ENCODE results near the gene POU2AF2. TPM values are rescaled to one million over a fixed set of nuclear protein-coding genes. Genes with fewer than 3 reads are reported as not detected.

The POU2AF2 gene
- total RNA-seq, 1 donor from 2014 or later, result not detected

- Histone ChIP-seq H2AFZ (ENCODE audit: low read depth, low read length) (no peak overlapping the region), H3K9ac (ENCODE audit: low read length) (no peak overlapping the region), H3K27ac (ENCODE audit: low read depth, low read length) (no peak overlapping the region), H3K4me1 (ENCODE audit: insufficient read depth, low read length) (no peaks in the 10 kb centered on the region), H3K27me3 (ENCODE audit: insufficient read depth, low read length) (peaks cover 22% of the 10 kb centered on the region), H3K4me3 (ENCODE audit: insufficient read depth, low read depth, low read length) (no peak overlapping the region), H4K20me1 (ENCODE audit: insufficient read depth, low read length) (no peaks in the 10 kb centered on the region), H3K36me3 (ENCODE audit: insufficient read depth, low read length) (no peaks in the 10 kb centered on the region), H3K4me2 (ENCODE audit: low read length) (no peak overlapping the region), H3K9me3 (ENCODE audit: insufficient read depth, low read depth, low read length) (no peaks in the 10 kb centered on the region), H3K79me2 (ENCODE audit: insufficient read depth, low read length) (no peaks in the 10 kb centered on the region)
- Mint-ChIP-seq H3K36me3 (ENCODE audit: low read depth, unreplicated experiment) (no peaks in the 10 kb centered on the region), H3K27ac (ENCODE audit: unreplicated experiment) (no peak overlapping the region), H3K9me3 (ENCODE audit: unreplicated experiment) (no peaks in the 10 kb centered on the region), H3K27me3 (ENCODE audit: low read depth, unreplicated experiment) (peaks cover 32% of the 10 kb centered on the region), H3K4me1 (ENCODE audit: low read depth, unreplicated experiment) (no peaks in the 10 kb centered on the region), H3K4me3 (ENCODE audit: unreplicated experiment) (no peak overlapping the region)
- FAIRE-seq (no peak), DNase-seq (ENCODE audit: low read depth) (no peak)
- TF ChIP-seq EZH2 (IDR thresholded peaks at IDR 0.05; ENCODE audit: insufficient read depth, low read length) (no peak), CTCF (IDR thresholded peaks at IDR 0.05; ENCODE audit: insufficient read depth, low read depth, low read length) (no peak)
Observed at GRCh38 chr11:111306321-111306720, 60.8 kb downstream of the POU2AF2 start.

GRCh38 chr11:111307472-111308108 lies 62.1 kb downstream of the POU2AF2 start:
- no peak overlapping the region for H3K9ac ChIP-seq (ENCODE audit: low read length)
- no peaks in the 10 kb centered on the region for H3K4me1 Mint-ChIP-seq (ENCODE audit: low read depth, unreplicated experiment)
- no peak overlapping the region for H3K4me2 ChIP-seq (ENCODE audit: low read length)
- H3K4me3 Mint-ChIP-seq (ENCODE audit: unreplicated experiment), result no peak overlapping the region
- H3K27ac Mint-ChIP-seq (ENCODE audit: unreplicated experiment), result no peak overlapping the region
- peaks cover 20% of the 10 kb centered on the region for H3K27me3 Mint-ChIP-seq (ENCODE audit: low read depth, unreplicated experiment)
- no peaks in the 10 kb centered on the region for H3K36me3 Mint-ChIP-seq (ENCODE audit: low read depth, unreplicated experiment)
- H3K4me1 ChIP-seq (ENCODE audit: insufficient read depth, low read length), result no peaks in the 10 kb centered on the region
- H3K9me3 ChIP-seq (ENCODE audit: insufficient read depth, low read depth, low read length), result no peaks in the 10 kb centered on the region
- H4K20me1 ChIP-seq (ENCODE audit: insufficient read depth, low read length), result no peaks in the 10 kb centered on the region
- H3K27me3 ChIP-seq (ENCODE audit: insufficient read depth, low read length), result peaks cover 15% of the 10 kb centered on the region
- DNase-seq (ENCODE audit: low read depth) (no peak), FAIRE-seq (no peak)
- TF ChIP-seq CTCF (IDR thresholded peaks at IDR 0.05; ENCODE audit: insufficient read depth, low read depth, low read length), result no peak
- no peak for TF ChIP-seq EZH2 (IDR thresholded peaks at IDR 0.05; ENCODE audit: insufficient read depth, low read length)
- H3K27ac ChIP-seq (ENCODE audit: low read depth, low read length), result no peak overlapping the region
- no peaks in the 10 kb centered on the region for H3K9me3 Mint-ChIP-seq (ENCODE audit: unreplicated experiment)
- H2AFZ ChIP-seq (ENCODE audit: low read depth, low read length), result no peak overlapping the region
- H3K36me3 ChIP-seq (ENCODE audit: insufficient read depth, low read length), result no peaks in the 10 kb centered on the region
- H3K79me2 ChIP-seq (ENCODE audit: insufficient read depth, low read length), result no peaks in the 10 kb centered on the region
- H3K4me3 ChIP-seq (ENCODE audit: insufficient read depth, low read depth, low read length), result no peak overlapping the region

GRCh38 chr11:111308140-111308539 lies 62.6 kb downstream of the POU2AF2 start:
- no peaks in the 10 kb centered on the region for H3K36me3 ChIP-seq (ENCODE audit: insufficient read depth, low read length)
- Mint-ChIP-seq H3K9me3 (ENCODE audit: unreplicated experiment) (no peaks in the 10 kb centered on the region), H3K27me3 (ENCODE audit: low read depth, unreplicated experiment) (peaks cover 18% of the 10 kb centered on the region), H3K4me3 (ENCODE audit: unreplicated experiment) (no peak overlapping the region), H3K4me1 (ENCODE audit: low read depth, unreplicated experiment) (no peaks in the 10 kb centered on the region), H3K27ac (ENCODE audit: unreplicated experiment) (no peak overlapping the region), H3K36me3 (ENCODE audit: low read depth, unreplicated experiment) (no peaks in the 10 kb centered on the region)
- H3K27ac ChIP-seq (ENCODE audit: low read depth, low read length), result no peak overlapping the region
- no peaks in the 10 kb centered on the region for H3K4me1 ChIP-seq (ENCODE audit: insufficient read depth, low read length)
- H3K79me2 ChIP-seq (ENCODE audit: insufficient read depth, low read length), result no peaks in the 10 kb centered on the region
- no peaks in the 10 kb centered on the region for H3K9me3 ChIP-seq (ENCODE audit: insufficient read depth, low read depth, low read length)
- H3K27me3 ChIP-seq (ENCODE audit: insufficient read depth, low read length), result peaks cover 15% of the 10 kb centered on the region
- H3K9ac ChIP-seq (ENCODE audit: low read length), result no peak overlapping the region
- DNase-seq (ENCODE audit: low read depth) (no peak), FAIRE-seq (no peak)
- no peak overlapping the region for H3K4me2 ChIP-seq (ENCODE audit: low read length)
- H3K4me3 ChIP-seq (ENCODE audit: insufficient read depth, low read depth, low read length), result no peak overlapping the region
- H4K20me1 ChIP-seq (ENCODE audit: insufficient read depth, low read length), result no peaks in the 10 kb centered on the region
- H2AFZ ChIP-seq (ENCODE audit: low read depth, low read length), result no peak overlapping the region
- no peak for TF ChIP-seq CTCF (IDR thresholded peaks at IDR 0.05; ENCODE audit: insufficient read depth, low read depth, low read length)

Data from astrocyte (in vitro differentiated cells and primary cell).